ENCODE measurements around the gene ZNG1A.

GRCh38 chr9:224582-225520 lies 46.0 kb upstream of the ZNG1A start:
- TF ChIP-seq, protein P1, sequence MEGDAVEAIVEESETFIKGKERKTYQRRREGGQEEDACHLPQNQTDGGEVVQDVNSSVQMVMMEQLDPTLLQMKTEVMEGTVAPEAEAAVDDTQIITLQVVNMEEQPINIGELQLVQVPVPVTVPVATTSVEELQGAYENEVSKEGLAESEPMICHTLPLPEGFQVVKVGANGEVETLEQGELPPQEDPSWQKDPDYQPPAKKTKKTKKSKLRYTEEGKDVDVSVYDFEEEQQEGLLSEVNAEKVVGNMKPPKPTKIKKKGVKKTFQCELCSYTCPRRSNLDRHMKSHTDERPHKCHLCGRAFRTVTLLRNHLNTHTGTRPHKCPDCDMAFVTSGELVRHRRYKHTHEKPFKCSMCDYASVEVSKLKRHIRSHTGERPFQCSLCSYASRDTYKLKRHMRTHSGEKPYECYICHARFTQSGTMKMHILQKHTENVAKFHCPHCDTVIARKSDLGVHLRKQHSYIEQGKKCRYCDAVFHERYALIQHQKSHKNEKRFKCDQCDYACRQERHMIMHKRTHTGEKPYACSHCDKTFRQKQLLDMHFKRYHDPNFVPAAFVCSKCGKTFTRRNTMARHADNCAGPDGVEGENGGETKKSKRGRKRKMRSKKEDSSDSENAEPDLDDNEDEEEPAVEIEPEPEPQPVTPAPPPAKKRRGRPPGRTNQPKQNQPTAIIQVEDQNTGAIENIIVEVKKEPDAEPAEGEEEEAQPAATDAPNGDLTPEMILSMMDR (IDR thresholded peaks at IDR 0.05), result no peak
- no peak for TF ChIP-seq POLR2A (IDR thresholded peaks at IDR 0.05)

All from uterus (tissue), 2 donors.